Liver (tissue), 3 donors: ENCODE results near the gene RIC8B.

Experiments
- CTCF ChIP-seq: fragments of 150-350 bp; IDR thresholded peaks from 2 replicates; pipeline ENCODE4 v1.5.1; 2017; ENCODE audit warnings: improper control_type of control experiment, low read depth, low read length; ENCODE audit not compliant: missing input control
- EGR1 ChIP-seq, 2 donors: IDR thresholded peaks; 2 replicates each; pipeline ENCODE4 v1.6.1; 2016 to 2018; ENCODE audit warnings: antibody characterized with exemption in 2 of 2, low read depth in 2 of 2
- FOXA1 ChIP-seq: IDR thresholded peaks from 2 replicates; pipeline ENCODE4 v1.6.1; 2016; ENCODE audit warnings: antibody characterized with exemption
- GABPA ChIP-seq, 2 donors: IDR thresholded peaks in 1 of 2; conservative IDR thresholded peaks in 1 of 2; 2 replicates each; pipeline ENCODE4 v1.6.1; 2016; ENCODE audit warnings: antibody characterized with exemption in 2 of 2, mild to moderate bottlenecking in 1 of 2, moderate library complexity in 1 of 2
- HNF4A ChIP-seq, 2 donors: conservative IDR thresholded peaks; 2 replicates each; pipeline ENCODE4 v1.6.1; 2016; ENCODE audit warnings: antibody characterized with exemption in 2 of 2, mild to moderate bottlenecking in 2 of 2
- MAX ChIP-seq: IDR thresholded peaks from 2 replicates; pipeline ENCODE4 v1.6.1; 2016; ENCODE audit warnings: antibody characterized with exemption
- RAD21 ChIP-seq, 2 donors: IDR thresholded peaks; 2 replicates each; pipeline ENCODE4 v1.6.1; 2016; ENCODE audit warnings: antibody characterized with exemption in 2 of 2, mild to moderate bottlenecking in 2 of 2
- REST ChIP-seq: IDR thresholded peaks from 2 replicates; pipeline ENCODE4 v1.6.1; 2016; ENCODE audit warnings: antibody characterized with exemption, mild to moderate bottlenecking
- RXRA ChIP-seq, 2 donors: IDR thresholded peaks; 2 replicates each; pipeline ENCODE4 v1.6.1; 2017 to 2018; ENCODE audit warnings: antibody characterized with exemption in 2 of 2, mild to moderate bottlenecking in 1 of 2
- SP1 ChIP-seq: IDR thresholded peaks from 2 replicates; pipeline ENCODE4 v1.6.1; 2018; ENCODE audit warnings: antibody characterized with exemption, mild to moderate bottlenecking
- TAF1 ChIP-seq: conservative IDR thresholded peaks from 2 replicates; pipeline ENCODE4 v1.6.1; 2016; ENCODE audit warnings: antibody characterized with exemption, mild to moderate bottlenecking
- YY1 ChIP-seq: IDR thresholded peaks from 2 replicates; pipeline ENCODE4 v1.6.1; 2016; ENCODE audit warnings: antibody characterized with exemption, mild to moderate bottlenecking
- ZBTB33 ChIP-seq: IDR thresholded peaks from 2 replicates; pipeline ENCODE4 v1.6.1; 2016; ENCODE audit warnings: antibody characterized with exemption
- donor health status: healthy.
- donor health status: healthy.

GRCh38 chr12:106896603-106897002 is 122.1 kb downstream of the RIC8B start:
- no peak for TF ChIP-seq CTCF
- no peak for TF ChIP-seq ZBTB33
- TF ChIP-seq TAF1, result no peak
- TF ChIP-seq SP1, result no peak
- TF ChIP-seq YY1, result no peak
- no peak for TF ChIP-seq RXRA (IDR thresholded peaks at IDR 0.05)
- TF ChIP-seq REST, result no peak
- no peak for TF ChIP-seq HNF4A (conservative IDR thresholded peaks at IDR 0.05)
- TF ChIP-seq GABPA (IDR thresholded peaks at IDR 0.05 in 1 of 2, conservative IDR thresholded peaks at IDR 0.05 in 1 of 2), result no peak
- no peak for TF ChIP-seq MAX
- no peak for TF ChIP-seq EGR1 (IDR thresholded peaks at IDR 0.05; ENCODE audit: low read depth in 2 of 2)
- TF ChIP-seq RAD21 (IDR thresholded peaks at IDR 0.05), result no peak
- no peak for TF ChIP-seq FOXA1
